HepG2 (cell line): Measurements from ENCODE around the gene GHRHR. TPM values are rescaled to one million over a fixed set of nuclear protein-coding genes. Genes with fewer than 3 reads are reported as not detected.

Experiments used
- ATAC-seq: fragments of 200-7000 bp; cut with Tn5 transposase; 3 replicates; pipeline ENCODE4 v1.9.1; 2020; ENCODE audit warnings: mild to moderate bottlenecking, moderate library complexity
- BruUV-seq: library from RNA; stranded (reverse); fragments of 400-500 nt; replicated peaks from 2 replicates; lab custom pipeline; 2021; lab: Mats Ljungman, UMichigan
- CTCF ChIA-PET: fragments of 300-600 bp; formaldehyde crosslinking; extraction: SDS; loops from one replicate; lab custom pipeline; 2021; ENCODE audit warnings: low total read pairs, inconsistent platforms, low intra/inter-chr PET ratio; lab: Yijun Ruan, JAX
- POLR2A ChIA-PET: fragments of 350-600 bp; sonication (Branson Sonifier 250); formaldehyde crosslinking; loops from one replicate; lab custom pipeline; 2020; ENCODE audit warnings: antibody characterized with exemption, inconsistent platforms; lab: Yijun Ruan, JAX
- DNase-seq: peaks from one replicate; pipeline ENCODE4 v3.0.0-alpha.2; 2015; ENCODE audit warnings: low spot score
- FAIRE-seq: peaks from 3 replicates; lab custom pipeline; 2011; peaks lifted over from hg19 to GRCh38; lab: Jason Lieb, UNC
- H2AFZ ChIP-seq: one replicate; pipeline ENCODE4 v1.6.1; 2011; ENCODE audit warnings: low read length, inconsistent platforms
- H3K27ac ChIP-seq: fragments of 300-600 bp; 3 replicates; pipeline ENCODE4 v1.8.0; 2011; ENCODE audit warnings: mixed run types, mild to moderate bottlenecking, mixed read lengths, low read length, inconsistent platforms; ENCODE audit not compliant: insufficient read depth; ENCODE audit errors: extremely low read length
- H3K27me3 ChIP-seq, 2 experiments: fragments of 200-600 bp in 1 of 2; 2 replicates in 1 of 2; 3 replicates in 1 of 2; pipeline versions ENCODE4 v1.6.0 to v1.8.0; 2011; ENCODE audit warnings: low read length in 2 of 2, mild to moderate bottlenecking in 2 of 2, moderate library complexity in 2 of 2, inconsistent platforms in 1 of 2; ENCODE audit not compliant: insufficient read depth in 2 of 2, control insufficient read depth in 1 of 2
- H3K36me3 ChIP-seq, 2 experiments: fragments of 200-600 bp in 1 of 2; replicated peaks in 1 of 2; 2 replicates in 1 of 2; 3 replicates in 1 of 2; pipeline versions ENCODE4 v1.5.1 to v1.8.0; 2011; ENCODE audit warnings: low read length in 2 of 2, inconsistent platforms in 1 of 2; ENCODE audit not compliant: insufficient read depth in 2 of 2, control insufficient read depth in 1 of 2
- H3K4me1 ChIP-seq: 2 replicates; pipeline ENCODE4 v1.5.1; 2012; ENCODE audit warnings: low read length, inconsistent platforms; ENCODE audit not compliant: insufficient read depth
- H3K4me2 ChIP-seq: 2 replicates; pipeline ENCODE4 v1.6.0; 2011; ENCODE audit warnings: low read depth, low read length, inconsistent platforms
- H3K4me3 ChIP-seq, 3 experiments: fragments of 200-600 bp in 1 of 3; sonication (generic), shearing (Covaris generic) in 1 of 3; replicated peaks in 1 of 3; 2 replicates each; pipeline ENCODE4 v1.5.1; 2011 to 2016; ENCODE audit warnings: low read length in 3 of 3, inconsistent platforms in 2 of 3, low read depth in 2 of 3, mild to moderate bottlenecking in 2 of 3, control low read depth in 1 of 3, mixed read lengths in 1 of 3; ENCODE audit not compliant: insufficient read depth in 1 of 3
- H3K79me2 ChIP-seq: one replicate; pipeline ENCODE4 v1.6.1; 2011; ENCODE audit warnings: low read length, inconsistent platforms; ENCODE audit not compliant: insufficient read depth
- H3K9ac ChIP-seq: 2 replicates; pipeline ENCODE4 v1.6.0; 2011; ENCODE audit warnings: mild to moderate bottlenecking, low read depth, low read length, inconsistent platforms; ENCODE audit not compliant: insufficient read depth
- H3K9me3 ChIP-seq: 2 replicates; pipeline ENCODE4 v1.5.1; 2012; ENCODE audit warnings: mild to moderate bottlenecking, low read length
- H4K20me1 ChIP-seq: 2 replicates; pipeline ENCODE4 v1.6.0; 2011; ENCODE audit warnings: inconsistent platforms, mild to moderate bottlenecking, low read length, moderate library complexity; ENCODE audit not compliant: insufficient read depth
- ARID3A ChIP-seq: IDR thresholded peaks from 2 replicates; pipeline ENCODE4 v1.6.1; 2012; ENCODE audit warnings: low read depth, low read length, improper control_type of control experiment
- DPF2 ChIP-seq: sonication (generic); formaldehyde crosslinking; IDR thresholded peaks from 2 replicates; pipeline ENCODE4 v1.4.0; 2020; ENCODE audit warnings: mild to moderate bottlenecking, low read depth, missing genetic modification reagents, borderline replicate concordance
- LBX2 ChIP-seq: sonication (generic); formaldehyde crosslinking; IDR thresholded peaks from 2 replicates; pipeline ENCODE4 v1.5.0; 2020; ENCODE audit warnings: missing genetic modification reagents, mild to moderate bottlenecking, borderline replicate concordance
- NR1H2 ChIP-seq: sonication (generic); formaldehyde crosslinking; IDR thresholded peaks from 2 replicates; pipeline ENCODE4 v1.8.1; 2022; ENCODE audit warnings: low read depth, missing genetic modification reagents, borderline replicate concordance
- POGZ ChIP-seq: sonication (generic); formaldehyde crosslinking; IDR thresholded peaks from 2 replicates; pipeline ENCODE4 v1.4.0; 2020; ENCODE audit warnings: mild to moderate bottlenecking, missing genetic modification reagents
- SKIL ChIP-seq: sonication (generic); formaldehyde crosslinking; IDR thresholded peaks from 2 replicates; pipeline ENCODE4 v1.8.0; 2022; ENCODE audit warnings: missing genetic modification reagents, mild to moderate bottlenecking, moderate library complexity, borderline replicate concordance
- SRSF9 ChIP-seq: fragments of 200-400 bp; formaldehyde crosslinking; IDR thresholded peaks from 2 replicates; pipeline ENCODE4 v1.6.1; 2018; ENCODE audit warnings: borderline replicate concordance, mild to moderate bottlenecking, low read depth, low read length; ENCODE audit not compliant: insufficient read depth, poor library complexity, severe bottlenecking
- ZNF549 ChIP-seq: sonication (generic); formaldehyde crosslinking; IDR thresholded peaks from 2 replicates; pipeline ENCODE4 v1.5.0; 2020; ENCODE audit warnings: missing genetic modification reagents
- ZNF776 ChIP-seq: sonication (generic); formaldehyde crosslinking; IDR thresholded peaks from 2 replicates; pipeline ENCODE4 v1.4.0; 2020; ENCODE audit warnings: mild to moderate bottlenecking, missing genetic modification reagents
- ZNF891 ChIP-seq: sonication (generic); formaldehyde crosslinking; IDR thresholded peaks from 2 replicates; pipeline ENCODE4 v1.5.0; 2020; ENCODE audit warnings: mild to moderate bottlenecking, missing genetic modification reagents
- WGBS: methylation state at CpG from one replicate; pipeline ENCODE4 v1.1.6; 2017; ENCODE audit warnings: low lambda C conversion rate; 5-methylcytosine and 5-hydroxymethylcytosine counted together
- in situ Hi-C: cut with HindIII; loops from 2 replicates; pipeline ENCODE4 v1.10.0; 2017; ENCODE audit warnings: low pct_unique_long_range_greater_than_20kb; ENCODE audit not compliant: extremely low pct_ligation_motif_present
- intact Hi-C: fragments of 100-400 bp; cut with micrococcal nuclease; formaldehyde crosslinking; loops from one replicate; pipeline ENCODE4 v1.10.0; 2022; ENCODE audit not compliant: unreplicated experiment
- polyA plus RNA-seq, 8 experiments: library from polyadenylated mRNA; depleted of rRNA in 3 of 8; stranded (reverse) in 7 of 8; unstranded in 1 of 8; fragments of >200 nt; fragmentation: Illumina TruSeq in 4 of 8; extraction: Trizol in 4 of 8; gene quantifications; 2 replicates each; pipeline versions ENCODE4 v1.2.1 to v1.2.3, GENCODE V29; 2011 to 2016; ENCODE audit warnings: low read depth in 4 of 8, missing spikeins in 1 of 8, mixed read lengths in 1 of 8; ENCODE audit not compliant: insufficient read depth in 1 of 8
- total RNA-seq, 5 experiments: library from RNA; depleted of rRNA; stranded (reverse); fragments of >200 nt; fragmentation: Illumina TruSeq; extraction: Trizol; gene quantifications; 2 replicates each; pipeline ENCODE4 v1.2.3, GENCODE V29; 2016; ENCODE audit warnings: low read depth in 1 of 5
- TF ChIP-seq, protein P1 (sequence below): sonication (generic); formaldehyde crosslinking; IDR thresholded peaks from 2 replicates; pipeline ENCODE4 v1.8.0; 2023; ENCODE audit warnings: mild to moderate bottlenecking, missing genetic modification reagents
- TF ChIP-seq, protein P2 (sequence below): sonication (generic); formaldehyde crosslinking; IDR thresholded peaks from 2 replicates; pipeline ENCODE4 v1.4.0; 2020; ENCODE audit warnings: missing genetic modification reagents

GHRHR gene
- total and polyA plus RNA-seq, 2 of the 13 experiments (the other 11 are each of a cell fraction or from before 2014, with no cell fraction given) = not detected

- intact Hi-C loops (no loop called here), in situ Hi-C loops (no loop called here)
- Histone ChIP-seq H3K79me2 (no peaks in the 10 kb centered on the region), H2AFZ (no peak overlapping the region), H3K4me1 (no peaks in the 10 kb centered on the region), H3K9ac (no peak overlapping the region), H3K27ac (no peak overlapping the region), H3K27me3 (peaks cover 4 to 12% of the 10 kb centered on the region in 2 experiments; a peak in 4 of 5 replicates), H3K36me3 (no peaks in the 10 kb centered on the region), H3K4me3 (no peak overlapping the region), H3K9me3 (no peaks in the 10 kb centered on the region), H4K20me1 (no peaks in the 10 kb centered on the region), H3K4me2 (no peak overlapping the region)
- 22% methylated on average over 5 of the region's 26 CpGs for WGBS
- DNase-seq (no peak), ATAC-seq (no peak), FAIRE-seq (no peak)
- ChIA-PET CTCF (no interaction called here), POLR2A (no interaction called here)
- BruUV-seq = no TSS peak
- TF ChIP-seq NR1H2 (CRISPR knock-in tag) = no peak
- TF ChIP-seq SKIL (CRISPR knock-in tag) = no peak
- TF ChIP-seq ZNF891 = no peak
- TF ChIP-seq, protein P1, sequence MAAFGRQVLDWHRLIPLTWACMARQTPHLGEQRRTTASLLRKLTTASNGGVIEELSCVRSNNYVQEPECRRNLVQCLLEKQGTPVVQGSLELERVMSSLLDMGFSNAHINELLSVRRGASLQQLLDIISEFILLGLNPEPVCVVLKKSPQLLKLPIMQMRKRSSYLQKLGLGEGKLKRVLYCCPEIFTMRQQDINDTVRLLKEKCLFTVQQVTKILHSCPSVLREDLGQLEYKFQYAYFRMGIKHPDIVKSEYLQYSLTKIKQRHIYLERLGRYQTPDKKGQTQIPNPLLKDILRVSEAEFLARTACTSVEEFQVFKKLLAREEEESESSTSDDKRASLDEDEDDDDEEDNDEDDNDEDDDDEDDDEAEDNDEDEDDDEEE = no peak
- no peak for TF ChIP-seq DPF2 (CRISPR knock-in tag)
- TF ChIP-seq ARID3A = no peak
- no peak for TF ChIP-seq LBX2 (CRISPR knock-in tag)
- TF ChIP-seq POGZ = no peak
- no peak for TF ChIP-seq ZNF549 (CRISPR knock-in tag)
- TF ChIP-seq, protein P2, sequence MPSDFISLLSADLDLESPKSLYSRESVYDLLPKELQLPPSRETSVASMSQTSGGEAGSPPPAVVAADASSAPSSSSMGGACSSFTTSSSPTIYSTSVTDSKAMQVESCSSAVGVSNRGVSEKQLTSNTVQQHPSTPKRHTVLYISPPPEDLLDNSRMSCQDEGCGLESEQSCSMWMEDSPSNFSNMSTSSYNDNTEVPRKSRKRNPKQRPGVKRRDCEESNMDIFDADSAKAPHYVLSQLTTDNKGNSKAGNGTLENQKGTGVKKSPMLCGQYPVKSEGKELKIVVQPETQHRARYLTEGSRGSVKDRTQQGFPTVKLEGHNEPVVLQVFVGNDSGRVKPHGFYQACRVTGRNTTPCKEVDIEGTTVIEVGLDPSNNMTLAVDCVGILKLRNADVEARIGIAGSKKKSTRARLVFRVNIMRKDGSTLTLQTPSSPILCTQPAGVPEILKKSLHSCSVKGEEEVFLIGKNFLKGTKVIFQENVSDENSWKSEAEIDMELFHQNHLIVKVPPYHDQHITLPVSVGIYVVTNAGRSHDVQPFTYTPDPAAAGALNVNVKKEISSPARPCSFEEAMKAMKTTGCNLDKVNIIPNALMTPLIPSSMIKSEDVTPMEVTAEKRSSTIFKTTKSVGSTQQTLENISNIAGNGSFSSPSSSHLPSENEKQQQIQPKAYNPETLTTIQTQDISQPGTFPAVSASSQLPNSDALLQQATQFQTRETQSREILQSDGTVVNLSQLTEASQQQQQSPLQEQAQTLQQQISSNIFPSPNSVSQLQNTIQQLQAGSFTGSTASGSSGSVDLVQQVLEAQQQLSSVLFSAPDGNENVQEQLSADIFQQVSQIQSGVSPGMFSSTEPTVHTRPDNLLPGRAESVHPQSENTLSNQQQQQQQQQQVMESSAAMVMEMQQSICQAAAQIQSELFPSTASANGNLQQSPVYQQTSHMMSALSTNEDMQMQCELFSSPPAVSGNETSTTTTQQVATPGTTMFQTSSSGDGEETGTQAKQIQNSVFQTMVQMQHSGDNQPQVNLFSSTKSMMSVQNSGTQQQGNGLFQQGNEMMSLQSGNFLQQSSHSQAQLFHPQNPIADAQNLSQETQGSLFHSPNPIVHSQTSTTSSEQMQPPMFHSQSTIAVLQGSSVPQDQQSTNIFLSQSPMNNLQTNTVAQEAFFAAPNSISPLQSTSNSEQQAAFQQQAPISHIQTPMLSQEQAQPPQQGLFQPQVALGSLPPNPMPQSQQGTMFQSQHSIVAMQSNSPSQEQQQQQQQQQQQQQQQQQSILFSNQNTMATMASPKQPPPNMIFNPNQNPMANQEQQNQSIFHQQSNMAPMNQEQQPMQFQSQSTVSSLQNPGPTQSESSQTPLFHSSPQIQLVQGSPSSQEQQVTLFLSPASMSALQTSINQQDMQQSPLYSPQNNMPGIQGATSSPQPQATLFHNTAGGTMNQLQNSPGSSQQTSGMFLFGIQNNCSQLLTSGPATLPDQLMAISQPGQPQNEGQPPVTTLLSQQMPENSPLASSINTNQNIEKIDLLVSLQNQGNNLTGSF (CRISPR knock-in tag) = no peak
- no peak for TF ChIP-seq ZNF776 (CRISPR knock-in tag)
- TF ChIP-seq SRSF9 = no peak
Measured at GRCh38 chr7:30933124-30933974, 30.4 kb upstream of the GHRHR start.
